Measurements from ENCODE around the gene ENG. TPM values are rescaled to one million over a fixed set of nuclear protein-coding genes. Genes with fewer than 3 reads are reported as not detected.
A peak's percentile ranks its signal among the peaks of the same experiment; 100 is the strongest.

The ENG gene
- total and polyA plus RNA-seq, 2 experiments from 2014 or later, result 1.4 to 2.6 TPM

- Mint-ChIP-seq H3K9me3 (no peaks in the 10 kb centered on the region), H3K27me3 (ENCODE audit: insufficient read depth, low read depth, poor library complexity) (peaks cover 11% of the 10 kb centered on the region), H3K4me1 (peaks cover 13% of the 10 kb centered on the region), H3K36me3 (ENCODE audit: low read depth) (peaks cover 63% of the 10 kb centered on the region), H3K4me3 (no peak overlapping the region), H3K27ac (no peak overlapping the region)
- Histone ChIP-seq H3F3A (replicated peaks; ENCODE audit: low read depth) (peaks cover 54% of the 10 kb centered on the region), H3K27me3 (ENCODE audit: insufficient read depth) (no peaks in the 10 kb centered on the region), H3K4me1 (ENCODE audit: insufficient read depth) (peaks cover 11% of the 10 kb centered on the region), H3K4me2 (no peak overlapping the region), H3K36me3 (ENCODE audit: insufficient read depth) (peaks cover 56% of the 10 kb centered on the region), H3K79me2 (replicated peaks; ENCODE audit: insufficient read depth) (peaks cover 34% of the 10 kb centered on the region), H3K4me3 (no peak overlapping the region), H2AFZ (no peak overlapping the region), H4K20me1 (replicated peaks; ENCODE audit: insufficient read depth) (peaks cover 30% of the 10 kb centered on the region), H3K27ac (ENCODE audit: low read depth) (no peak overlapping the region), H3K9me2 (ENCODE audit: insufficient read depth) (no peaks in the 10 kb centered on the region)
- 0 out of 4 replicates have a peak, but pooled peaks of 1 of the 2 experiments have one; percentile 9 for TF ChIP-seq CTCF (conservative IDR thresholded peaks at IDR 0.05; ENCODE audit: low read depth in 2 of 2)
- TF ChIP-seq ZNF331 (CRISPR knock-in tag; IDR thresholded peaks at IDR 0.05; ENCODE audit: low read depth), result no peak
- DNase-seq (ENCODE audit: low spot score) (no peak), ATAC-seq (no peak)
Observed at GRCh38 chr9:127791085-127791484, 63.4 kb downstream of the ENG start.

GRCh38 chr9:127790094-127790855 lies 64.2 kb downstream of the ENG start:
- Histone ChIP-seq H3K9me2 (ENCODE audit: insufficient read depth) (no peaks in the 10 kb centered on the region), H3K27me3 (ENCODE audit: insufficient read depth) (no peaks in the 10 kb centered on the region), H3K4me3 (no peak overlapping the region), H3F3A (replicated peaks; ENCODE audit: low read depth) (peaks cover 52% of the 10 kb centered on the region), H3K4me2 (no peak overlapping the region), H3K79me2 (replicated peaks; ENCODE audit: insufficient read depth) (peaks cover 35% of the 10 kb centered on the region), H3K27ac (ENCODE audit: low read depth) (no peak overlapping the region), H3K4me1 (ENCODE audit: insufficient read depth) (peaks cover 11% of the 10 kb centered on the region), H4K20me1 (replicated peaks; ENCODE audit: insufficient read depth) (peaks cover 30% of the 10 kb centered on the region), H3K36me3 (ENCODE audit: insufficient read depth) (peaks cover 56% of the 10 kb centered on the region), H2AFZ (no peak overlapping the region)
- H3K27ac Mint-ChIP-seq, result no peak overlapping the region
- peaks cover 9% of the 10 kb centered on the region for H3K27me3 Mint-ChIP-seq (ENCODE audit: insufficient read depth, low read depth, poor library complexity)
- DNase-seq (ENCODE audit: low spot score) (no peak), ATAC-seq (no peak)
- peaks cover 13% of the 10 kb centered on the region for H3K4me1 Mint-ChIP-seq
- no peaks in the 10 kb centered on the region for H3K9me3 Mint-ChIP-seq
- no peak overlapping the region for H3K4me3 Mint-ChIP-seq
- peaks cover 63% of the 10 kb centered on the region for H3K36me3 Mint-ChIP-seq (ENCODE audit: low read depth)
- TF ChIP-seq ZNF331 (CRISPR knock-in tag; IDR thresholded peaks at IDR 0.05; ENCODE audit: low read depth) (no peak), CREB1 (CRISPR knock-in tag; IDR thresholded peaks at IDR 0.05; ENCODE audit: low read depth) (no peak), JUNB (IDR thresholded peaks at IDR 0.05; ENCODE audit: unreplicated experiment) (no peak), ZNF462 (CRISPR knock-in tag; IDR thresholded peaks at IDR 0.05) (no peak), ETS1 (IDR thresholded peaks at IDR 0.05) (no peak), REST (IDR thresholded peaks at IDR 0.05; ENCODE audit: unreplicated experiment) (no peak)

Measured in GM23338 (cell line).